GM12891 (cell line): ENCODE data around the gene NECAP2.
A peak's percentile ranks its signal among the peaks of the same experiment; 100 is the strongest.
"Not testable (repeated sequence)": the region's sequence is repeated elsewhere in the genome, so short reads cannot be mapped to it uniquely, and the experiment has no call there.

Experiments used
- DNase-seq: peaks from one replicate; pipeline ENCODE4 v3.0.0; 2011; ENCODE audit warnings: low spot score; ENCODE audit not compliant: insufficient read length
- FAIRE-seq: peaks from 2 replicates; lab custom pipeline; 2011; peaks lifted over from hg19 to GRCh38; lab: Jason Lieb, UNC
- PAX5 ChIP-seq: IDR thresholded peaks from 2 replicates; pipeline ENCODE4 v1.6.1; 2011; ENCODE audit warnings: low read length, moderate library complexity, mild to moderate bottlenecking; ENCODE audit not compliant: insufficient read depth, severe bottlenecking
- POLR2A ChIP-seq: IDR thresholded peaks from 2 replicates; pipeline ENCODE4 v1.6.1; 2011; ENCODE audit warnings: low read depth, low read length, control low read depth
- POLR2AphosphoS5 ChIP-seq: IDR thresholded peaks from 2 replicates; pipeline ENCODE4 v1.6.1; 2011; ENCODE audit warnings: low read depth, low read length, control low read depth
- POU2F2 ChIP-seq: IDR thresholded peaks from 2 replicates; pipeline ENCODE4 v1.6.1; 2011; ENCODE audit warnings: low read depth, mild to moderate bottlenecking, control low read depth, low read length, moderate library complexity
- SPI1 ChIP-seq: IDR thresholded peaks from 2 replicates; pipeline ENCODE4 v1.6.1; 2011; ENCODE audit warnings: low read depth, low read length, control low read depth
- TAF1 ChIP-seq: IDR thresholded peaks from 2 replicates; pipeline ENCODE4 v1.6.1; 2011; ENCODE audit warnings: low read depth, low read length, control low read depth

Gene NECAP2

GRCh38 chr1:16491056-16491675 lies 50.6 kb downstream of the NECAP2 start:
- no peak for DNase-seq
- FAIRE-seq: no peak
- no peak for TF ChIP-seq POLR2A
- no peak for TF ChIP-seq TAF1
- no peak for TF ChIP-seq SPI1
- TF ChIP-seq POU2F2: no peak
- no peak for TF ChIP-seq POLR2AphosphoS5
- no peak for TF ChIP-seq PAX5

- FAIRE-seq, DNase-seq: not testable (repeated sequence)
Measured at GRCh38 chr1:16492937-16493336, 52.4 kb downstream of the NECAP2 start.

- not testable (repeated sequence) for DNase-seq, FAIRE-seq
Measured at GRCh38 chr1:16493731-16494130, 53.2 kb downstream of the NECAP2 start.

- not testable (repeated sequence) for DNase-seq, FAIRE-seq
Measured at GRCh38 chr1:16497474-16497904, 57.0 kb downstream of the NECAP2 start.

- not testable (repeated sequence) for FAIRE-seq, DNase-seq
Measured at GRCh38 chr1:16498047-16498446, 57.5 kb downstream of the NECAP2 start.

- FAIRE-seq (peak; percentile 89), DNase-seq (peak; percentile 95)
- TF ChIP-seq POU2F2 (no peak), SPI1 (no peak), PAX5 (no peak), TAF1 (no peak), POLR2AphosphoS5 (no peak)
Measured at GRCh38 chr1:16498573-16499413, 58.3 kb downstream of the NECAP2 start.

GRCh38 chr1:16500466-16500865 lies 59.9 kb downstream of the NECAP2 start:
- FAIRE-seq: peak; percentile 80
- DNase-seq: not testable (repeated sequence)

GRCh38 chr1:16500975-16501374 lies 60.5 kb downstream of the NECAP2 start:
- FAIRE-seq: not testable (repeated sequence)

GRCh38 chr1:16501446-16501845 lies 60.9 kb downstream of the NECAP2 start:
- not testable (repeated sequence) for FAIRE-seq, DNase-seq

More at GRCh38 chr1:16500975-16501374, 60.5 kb downstream of the NECAP2 start:
- DNase-seq: not testable (repeated sequence)

GRCh38 chr1:16503494-16503893 lies 63.0 kb downstream of the NECAP2 start:
- TF ChIP-seq POLR2A (no peak), POU2F2 (no peak), POLR2AphosphoS5 (no peak), PAX5 (no peak), TAF1 (no peak), SPI1 (no peak)
- no peak for DNase-seq
- no peak for FAIRE-seq

- DNase-seq, FAIRE-seq: not testable (repeated sequence)
Measured at GRCh38 chr1:16505870-16506269, 65.3 kb downstream of the NECAP2 start.

GRCh38 chr1:16506364-16507136 lies 66.0 kb downstream of the NECAP2 start:
- FAIRE-seq: not testable (repeated sequence)

GRCh38 chr1:16508861-16509445 lies 68.4 kb downstream of the NECAP2 start:
- not testable (repeated sequence) for FAIRE-seq

More at GRCh38 chr1:16506364-16507136, 66.0 kb downstream of the NECAP2 start:
- not testable (repeated sequence) for DNase-seq

More at GRCh38 chr1:16508861-16509445, 68.4 kb downstream of the NECAP2 start:
- not testable (repeated sequence) for DNase-seq
